ENCODE measurements around the gene GALNTL6. TPM values are rescaled to one million over a fixed set of nuclear protein-coding genes. Genes with fewer than 3 reads are reported as not detected.
"Not testable (repeated sequence)": the region's sequence is repeated elsewhere in the genome, so short reads cannot be mapped to it uniquely, and the experiment has no call there.

Gene GALNTL6
- total RNA-seq, 1 experiment from 2014 or later = not detected

DNA sequence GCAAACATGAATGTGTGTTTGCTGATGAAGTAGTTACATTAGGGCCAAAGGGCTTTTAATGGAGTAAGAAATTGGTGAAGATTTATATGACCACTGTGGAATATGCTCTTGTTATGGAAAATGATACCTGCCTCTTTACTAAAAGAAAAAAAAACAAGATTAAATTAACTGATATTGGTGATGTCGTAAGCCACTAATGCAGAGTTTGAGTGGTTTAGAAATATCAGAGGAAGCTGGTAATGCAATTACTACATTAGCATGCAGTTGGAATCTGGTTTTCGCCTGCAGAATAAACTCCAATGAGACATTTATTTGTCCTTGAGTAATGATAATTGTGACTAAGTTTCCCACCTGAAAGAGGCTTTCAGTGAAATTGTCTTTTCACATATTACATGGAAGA, 597.9 kb downstream of the GALNTL6 start:
- intact Hi-C loops (cut with micrococcal nuclease) = no loop called here
- no peaks in the 10 kb centered on the region for H3K9me3 Mint-ChIP-seq (ENCODE audit: unreplicated experiment)

GRCh38 chr4:172412851-172413580, 599.8 kb downstream of the GALNTL6 start:
- CTCF ChIA-PET = no interaction called here
- intact Hi-C loops (cut with micrococcal nuclease) = no loop called here

More for the DNA sequence above, 597.9 kb downstream of the GALNTL6 start:
- H3K4me3 Mint-ChIP-seq (ENCODE audit: unreplicated experiment) = no peak overlapping the region
- peaks cover 5% of the 10 kb centered on the region for H3K4me1 Mint-ChIP-seq (ENCODE audit: insufficient read depth, unreplicated experiment)
- no peaks in the 10 kb centered on the region for H3K36me3 Mint-ChIP-seq (ENCODE audit: insufficient read depth, unreplicated experiment)
- POLR2A ChIA-PET = interaction anchor here (0.5 kb wide), 1 partner anchor 9 kb away, joined by 4 read pairs; no protein-coding TSS in a partner anchor
- no TSS peak for BruUV-seq (replicated peaks)
- no peak overlapping the region for H3K27ac Mint-ChIP-seq (ENCODE audit: low read depth, unreplicated experiment)
- CTCF ChIA-PET = no interaction called here
- no peaks in the 10 kb centered on the region for H3K27me3 Mint-ChIP-seq (ENCODE audit: insufficient read depth, unreplicated experiment)
- TF ChIP-seq, protein P1, sequence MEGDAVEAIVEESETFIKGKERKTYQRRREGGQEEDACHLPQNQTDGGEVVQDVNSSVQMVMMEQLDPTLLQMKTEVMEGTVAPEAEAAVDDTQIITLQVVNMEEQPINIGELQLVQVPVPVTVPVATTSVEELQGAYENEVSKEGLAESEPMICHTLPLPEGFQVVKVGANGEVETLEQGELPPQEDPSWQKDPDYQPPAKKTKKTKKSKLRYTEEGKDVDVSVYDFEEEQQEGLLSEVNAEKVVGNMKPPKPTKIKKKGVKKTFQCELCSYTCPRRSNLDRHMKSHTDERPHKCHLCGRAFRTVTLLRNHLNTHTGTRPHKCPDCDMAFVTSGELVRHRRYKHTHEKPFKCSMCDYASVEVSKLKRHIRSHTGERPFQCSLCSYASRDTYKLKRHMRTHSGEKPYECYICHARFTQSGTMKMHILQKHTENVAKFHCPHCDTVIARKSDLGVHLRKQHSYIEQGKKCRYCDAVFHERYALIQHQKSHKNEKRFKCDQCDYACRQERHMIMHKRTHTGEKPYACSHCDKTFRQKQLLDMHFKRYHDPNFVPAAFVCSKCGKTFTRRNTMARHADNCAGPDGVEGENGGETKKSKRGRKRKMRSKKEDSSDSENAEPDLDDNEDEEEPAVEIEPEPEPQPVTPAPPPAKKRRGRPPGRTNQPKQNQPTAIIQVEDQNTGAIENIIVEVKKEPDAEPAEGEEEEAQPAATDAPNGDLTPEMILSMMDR (IDR thresholded peaks at IDR 0.05; ENCODE audit: unreplicated experiment) = no peak
- no peak for DNase-seq (ENCODE audit: unreplicated experiment)

GRCh38 chr4:172428979-172429378, 615.8 kb downstream of the GALNTL6 start:
- H3K4me3 Mint-ChIP-seq (ENCODE audit: unreplicated experiment); DNase-seq (ENCODE audit: unreplicated experiment); H3K9me3 Mint-ChIP-seq (ENCODE audit: unreplicated experiment); H3K27ac Mint-ChIP-seq (ENCODE audit: low read depth, unreplicated experiment); BruUV-seq (replicated peaks); H3K4me1 Mint-ChIP-seq (ENCODE audit: insufficient read depth, unreplicated experiment); POLR2A ChIA-PET; H3K36me3 Mint-ChIP-seq (ENCODE audit: insufficient read depth, unreplicated experiment); intact Hi-C loops (cut with micrococcal nuclease): not testable (repeated sequence)
- CTCF ChIA-PET = interaction anchor here (0.6 kb wide), 2 partner anchors 135 to 325 kb away, joined by 3 to 4 read pairs; no protein-coding TSS in a partner anchor
- H3K27me3 Mint-ChIP-seq (ENCODE audit: insufficient read depth, unreplicated experiment) = peaks cover 41% of the 10 kb centered on the region

More at GRCh38 chr4:172412851-172413580, 599.8 kb downstream of the GALNTL6 start:
- POLR2A ChIA-PET = no interaction called here
- no peak overlapping the region for H3K27ac Mint-ChIP-seq (ENCODE audit: low read depth, unreplicated experiment)
- H3K4me1 Mint-ChIP-seq (ENCODE audit: insufficient read depth, unreplicated experiment) = peaks cover 5% of the 10 kb centered on the region
- BruUV-seq (replicated peaks) = no TSS peak
- TF ChIP-seq, protein P1 (IDR thresholded peaks at IDR 0.05; ENCODE audit: unreplicated experiment) = no peak
- H3K27me3 Mint-ChIP-seq (ENCODE audit: insufficient read depth, unreplicated experiment) = no peaks in the 10 kb centered on the region
- no peak overlapping the region for H3K4me3 Mint-ChIP-seq (ENCODE audit: unreplicated experiment)
- DNase-seq (ENCODE audit: unreplicated experiment) = no peak
- H3K9me3 Mint-ChIP-seq (ENCODE audit: unreplicated experiment) = no peaks in the 10 kb centered on the region
- no peaks in the 10 kb centered on the region for H3K36me3 Mint-ChIP-seq (ENCODE audit: insufficient read depth, unreplicated experiment)

- intact Hi-C loops (cut with micrococcal nuclease) = no loop called here
- Mint-ChIP-seq H3K4me3 (ENCODE audit: unreplicated experiment) (no peak overlapping the region), H3K36me3 (ENCODE audit: insufficient read depth, unreplicated experiment) (no peaks in the 10 kb centered on the region), H3K4me1 (ENCODE audit: insufficient read depth, unreplicated experiment) (no peaks in the 10 kb centered on the region), H3K27ac (ENCODE audit: low read depth, unreplicated experiment) (no peak overlapping the region), H3K9me3 (ENCODE audit: unreplicated experiment) (peaks cover 5% of the 10 kb centered on the region), H3K27me3 (ENCODE audit: insufficient read depth, unreplicated experiment) (peaks cover 38% of the 10 kb centered on the region)
- no peak for DNase-seq (ENCODE audit: unreplicated experiment)
- ChIA-PET POLR2A (no interaction called here), CTCF (interaction anchor here (0.6 to 1.1 kb wide), 2 partner anchors 20 to 45 kb away, joined by 3 to 5 read pairs; no protein-coding TSS in a partner anchor)
- BruUV-seq (replicated peaks) = no TSS peak
- TF ChIP-seq, protein P1 (IDR thresholded peaks at IDR 0.05; ENCODE audit: unreplicated experiment) = no peak
These were observed 667.3 kb downstream of the GALNTL6 start for GRCh38 chr4:172480471-172480870.
